ENCODE measurements around the gene OR4C46. TPM values are rescaled to one million over a fixed set of nuclear protein-coding genes. Genes with fewer than 3 reads are reported as not detected.
"Not testable (repeated sequence)": the region's sequence is repeated elsewhere in the genome, so short reads cannot be mapped to it uniquely, and the experiment has no call there.

The OR4C46 gene
- not detected in 2 replicates for total RNA-seq (2014; rRNA removed; shearing (Covaris generic))
- not detected in 2 replicates for polyA plus RNA-seq (2015; cell fraction: cytosol; rRNA removed)
- not detected in 2 replicates for polyA plus RNA-seq (2015; cell fraction: nucleus; rRNA removed)

DNA sequence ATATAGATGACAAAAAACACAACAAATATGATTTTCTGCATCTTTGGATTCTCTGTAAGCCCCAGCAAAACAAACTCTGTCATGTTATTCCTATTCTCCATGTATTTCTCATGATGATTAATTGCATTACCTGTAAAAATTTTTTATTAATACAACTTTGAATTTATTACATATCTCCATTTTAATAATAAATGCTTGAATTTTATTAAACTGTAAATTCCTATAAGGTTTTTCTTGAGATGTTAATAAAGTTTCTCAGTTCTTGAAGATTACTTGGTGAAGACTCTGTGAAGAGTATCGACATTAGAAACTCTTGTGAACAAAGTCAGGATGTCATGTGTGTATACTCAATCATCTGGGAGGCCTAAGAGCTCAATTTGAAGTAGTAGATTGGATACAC is at the start of gene OR4C46:
Gene OR4C46 (minus strand): TSS at position 101 of the 400 bp plus-strand sequence. CDS start 0 bp downstream, at position 101.
- DNase-seq (ENCODE audit: low read depth): no peak

DNA sequence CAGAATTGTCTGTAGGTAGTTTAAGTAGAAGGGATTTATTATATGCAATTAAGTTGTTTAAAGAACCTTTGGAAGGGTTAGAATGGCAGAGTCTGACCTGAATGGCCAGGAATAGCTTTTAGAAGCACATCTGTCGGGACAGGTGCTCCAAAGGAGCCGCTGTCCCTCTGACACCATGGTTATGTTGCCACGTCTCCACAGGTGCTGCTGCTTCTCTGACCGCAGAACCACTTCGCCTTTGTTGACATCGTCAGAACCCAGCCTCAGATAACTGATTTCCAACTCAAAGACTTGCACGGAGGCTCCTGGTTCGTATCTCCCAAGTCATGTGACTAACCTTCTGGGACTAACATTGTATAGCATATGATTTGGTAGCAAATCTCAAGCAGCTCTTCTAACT is 41.8 kb upstream of the OR4C46 start:
- DNase-seq (ENCODE audit: low read depth): not testable (repeated sequence)

DNA sequence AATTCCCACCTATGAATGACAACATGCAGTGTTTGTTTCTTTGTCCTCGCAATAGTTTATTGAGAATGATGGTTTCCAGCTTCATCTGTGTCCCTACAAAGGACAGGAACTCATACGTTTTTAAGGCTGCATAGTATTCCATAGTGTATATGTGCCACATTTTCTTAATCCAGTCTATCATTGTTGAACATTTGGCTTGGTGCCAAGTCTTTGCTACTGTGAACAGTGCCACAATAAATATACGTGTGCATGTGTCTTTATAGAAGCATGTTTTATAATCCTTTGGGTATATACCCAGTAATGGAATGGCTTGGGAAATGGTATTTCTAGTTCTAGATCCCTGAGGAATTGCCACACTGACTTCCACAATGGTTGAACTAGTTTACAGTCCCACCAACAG is 42.4 kb downstream of the OR4C46 start:
- DNase-seq (ENCODE audit: low read depth): not testable (repeated sequence)

DNA sequence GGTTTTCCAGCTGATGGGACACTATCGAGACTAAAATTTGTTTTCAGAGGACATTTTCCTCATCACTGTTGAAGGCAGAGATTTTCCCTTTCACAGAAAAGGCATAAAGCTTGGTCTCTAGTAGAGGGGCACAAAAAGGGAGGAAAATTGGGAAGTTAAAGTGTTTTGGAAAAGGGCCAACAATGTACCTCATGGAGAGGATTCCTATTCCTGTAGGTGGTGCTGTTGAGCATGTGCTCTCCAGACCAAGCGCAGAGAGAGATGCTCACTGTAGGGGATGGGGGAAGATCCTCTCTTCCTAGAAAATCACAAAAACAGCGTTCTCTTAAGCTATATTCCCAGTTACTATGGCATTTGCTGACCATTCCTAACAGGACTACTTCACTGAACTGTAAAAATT is 44.9 kb downstream of the OR4C46 start:
- DNase-seq (ENCODE audit: low read depth): no peak

DNA sequence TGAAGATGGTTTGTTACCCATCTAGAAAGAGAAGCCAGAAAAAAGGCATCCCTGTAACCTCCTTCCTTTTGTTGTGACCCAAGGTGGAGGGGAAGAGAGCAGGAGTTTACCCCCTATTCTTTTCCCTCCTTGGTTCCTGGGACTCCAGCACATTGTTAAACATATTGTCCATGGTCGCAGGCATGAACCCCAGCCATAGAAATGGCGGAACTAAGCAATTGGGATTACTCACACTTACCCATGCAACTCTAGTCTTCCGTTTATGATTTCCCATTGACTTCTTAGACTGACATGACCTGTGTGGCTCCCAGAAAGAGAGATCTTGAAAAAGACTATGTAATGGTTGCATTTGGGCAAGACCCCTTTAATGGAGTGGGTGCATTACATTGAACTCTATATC is 45.4 kb downstream of the OR4C46 start:
- DNase-seq (ENCODE audit: low read depth): no peak

Other genes with a start within 250 kb of the OR4C46 start
- not detected in 2 replicates for gene OR4A5, start 102.8 kb upstream of the OR4C46 start, total RNA-seq (2014; rRNA removed; shearing (Covaris generic))